DOHH2 (cell line): ENCODE measurements around the gene HMGN1.

ENCODE experiments used
- EZH2phosphoT487 ChIP-seq: fragments of 200-600 bp; sonication (generic); IDR thresholded peaks from 2 replicates; pipeline ENCODE4 v1.6.1; 2017; ENCODE audit warnings: borderline replicate concordance, mild to moderate bottlenecking, antibody characterized with exemption, low read length, moderate library complexity, mixed read lengths
- TF ChIP-seq, protein P1 (sequence below): fragments of 200-600 bp; sonication (generic); IDR thresholded peaks from one replicate; pipeline ENCODE4 v1.5.1; 2014; ENCODE audit warnings: antibody characterized with exemption, mild to moderate bottlenecking, low read depth, low read length; ENCODE audit not compliant: poor library complexity, severe bottlenecking

DNA sequence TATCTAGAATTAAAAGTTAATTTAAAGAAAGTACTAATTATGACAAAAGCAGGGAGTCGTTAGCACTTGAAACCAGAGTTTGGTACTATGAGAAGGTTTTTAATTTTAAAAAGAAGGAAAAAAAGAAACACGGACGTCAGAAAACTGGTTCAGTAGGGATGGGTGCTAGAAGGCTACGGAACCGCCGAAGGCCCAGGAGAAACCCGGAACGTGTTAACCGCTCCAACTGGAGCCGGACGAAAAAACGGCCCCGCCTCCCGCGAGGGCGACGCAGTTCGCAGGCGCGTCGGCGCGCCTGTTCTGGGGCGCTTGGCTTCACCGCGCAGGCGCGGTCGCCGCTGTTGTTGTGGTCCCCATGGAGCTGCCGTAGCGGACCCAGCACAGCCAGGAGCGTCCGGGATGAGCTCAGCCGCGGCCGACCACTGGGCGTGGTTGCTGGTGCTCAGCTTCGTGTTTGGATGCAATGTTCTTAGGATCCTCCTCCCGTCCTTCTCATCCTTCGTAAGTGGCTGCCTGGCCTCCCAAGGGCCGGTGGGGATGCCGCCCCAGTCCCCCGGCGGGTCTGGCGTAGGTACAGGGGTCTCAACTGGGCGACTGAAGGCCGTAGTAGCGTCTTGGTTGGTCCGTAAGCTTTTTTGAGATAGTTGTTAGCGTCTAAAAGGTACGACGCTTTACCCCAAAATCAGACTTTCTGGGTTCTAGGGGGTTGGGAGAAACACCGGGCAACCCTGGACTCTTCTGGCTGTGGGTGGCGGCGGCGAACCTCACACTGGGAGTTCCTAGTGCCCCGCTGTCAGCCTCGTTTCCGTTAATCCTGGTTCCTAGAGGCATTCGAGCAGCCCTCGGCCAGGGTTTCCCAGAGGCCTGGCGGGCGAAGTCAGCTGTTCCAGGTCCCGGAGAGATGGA lies 31.4 kb upstream of the HMGN1 start:
- TF ChIP-seq, protein P1, sequence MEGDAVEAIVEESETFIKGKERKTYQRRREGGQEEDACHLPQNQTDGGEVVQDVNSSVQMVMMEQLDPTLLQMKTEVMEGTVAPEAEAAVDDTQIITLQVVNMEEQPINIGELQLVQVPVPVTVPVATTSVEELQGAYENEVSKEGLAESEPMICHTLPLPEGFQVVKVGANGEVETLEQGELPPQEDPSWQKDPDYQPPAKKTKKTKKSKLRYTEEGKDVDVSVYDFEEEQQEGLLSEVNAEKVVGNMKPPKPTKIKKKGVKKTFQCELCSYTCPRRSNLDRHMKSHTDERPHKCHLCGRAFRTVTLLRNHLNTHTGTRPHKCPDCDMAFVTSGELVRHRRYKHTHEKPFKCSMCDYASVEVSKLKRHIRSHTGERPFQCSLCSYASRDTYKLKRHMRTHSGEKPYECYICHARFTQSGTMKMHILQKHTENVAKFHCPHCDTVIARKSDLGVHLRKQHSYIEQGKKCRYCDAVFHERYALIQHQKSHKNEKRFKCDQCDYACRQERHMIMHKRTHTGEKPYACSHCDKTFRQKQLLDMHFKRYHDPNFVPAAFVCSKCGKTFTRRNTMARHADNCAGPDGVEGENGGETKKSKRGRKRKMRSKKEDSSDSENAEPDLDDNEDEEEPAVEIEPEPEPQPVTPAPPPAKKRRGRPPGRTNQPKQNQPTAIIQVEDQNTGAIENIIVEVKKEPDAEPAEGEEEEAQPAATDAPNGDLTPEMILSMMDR, result no peak
- TF ChIP-seq EZH2phosphoT487, result no peak
